HG03175 (cell line): ENCODE data around the gene WDR59.

Experiments
- ATAC-seq: cut with Tn5 transposase; IDR thresholded peaks from one replicate; pipeline ENCODE4 v1.9.1; 2021; ENCODE audit warnings: mild to moderate bottlenecking, moderate library complexity; ENCODE audit not compliant: unreplicated experiment

Gene WDR59

GRCh38 chr16:74987027-74987681 lies 2.2 kb upstream of the WDR59 start:
- no peak for ATAC-seq

GRCh38 chr16:74984194-74984528 lies 762 bp downstream of the WDR59 start:
- no peak for ATAC-seq

GRCh38 chr16:74982256-74982655 lies 2.7 kb downstream of the WDR59 start:
- ATAC-seq: no peak

GRCh38 chr16:74975591-74975990 lies 9.3 kb downstream of the WDR59 start:
- no peak for ATAC-seq

- ATAC-seq: no peak
Observed at GRCh38 chr16:74973304-74973703, 11.6 kb downstream of the WDR59 start.

GRCh38 chr16:74954763-74955162 lies 30.2 kb downstream of the WDR59 start:
- ATAC-seq: no peak

- no peak for ATAC-seq
Observed at GRCh38 chr16:74951681-74952080, 33.2 kb downstream of the WDR59 start.

GRCh38 chr16:74951206-74951605 lies 33.7 kb downstream of the WDR59 start:
- no peak for ATAC-seq

- no peak for ATAC-seq
Observed at GRCh38 chr16:74950511-74950910, 34.4 kb downstream of the WDR59 start.

GRCh38 chr16:74949309-74949708 lies 35.6 kb downstream of the WDR59 start:
- ATAC-seq: no peak

- ATAC-seq: no peak
Observed at GRCh38 chr16:74944466-74944865, 40.5 kb downstream of the WDR59 start.

GRCh38 chr16:74942977-74943918 lies 41.7 kb downstream of the WDR59 start:
- no peak for ATAC-seq

GRCh38 chr16:74942566-74942965 lies 42.4 kb downstream of the WDR59 start:
- ATAC-seq: no peak

GRCh38 chr16:74939688-74940087 lies 45.2 kb downstream of the WDR59 start:
- ATAC-seq: no peak

- ATAC-seq: peak; percentile 98
Observed at GRCh38 chr16:74936902-74937560, 47.9 kb downstream of the WDR59 start.

GRCh38 chr16:74931445-74931844 lies 53.5 kb downstream of the WDR59 start:
- ATAC-seq: no peak

GRCh38 chr16:74929636-74930035 lies 55.3 kb downstream of the WDR59 start:
- no peak for ATAC-seq

GRCh38 chr16:74926805-74927204 lies 58.1 kb downstream of the WDR59 start:
- no peak for ATAC-seq

- no peak for ATAC-seq
Observed at GRCh38 chr16:74923766-74924460, 61.0 kb downstream of the WDR59 start.

- ATAC-seq: no peak
Observed at GRCh38 chr16:74922150-74923138, 62.5 kb downstream of the WDR59 start.
